GM21619 (cell line): ENCODE measurements around the gene LEMD1.
A peak's percentile ranks its signal among the peaks of the same experiment; 100 is the strongest.

Experiments
- ATAC-seq: cut with Tn5 transposase; IDR thresholded peaks from one replicate; pipeline ENCODE4 v1.9.1; 2021; ENCODE audit not compliant: unreplicated experiment

Gene LEMD1

GRCh38 chr1:205356440-205357139 is 65.3 kb downstream of the LEMD1 start, which contains the start of gene KLHDC8A:
TSS of gene KLHDC8A (minus strand) at chr1:205356922. CDS start at chr1:205343604, 13,318 bp downstream.
- no peak for ATAC-seq

DNA sequence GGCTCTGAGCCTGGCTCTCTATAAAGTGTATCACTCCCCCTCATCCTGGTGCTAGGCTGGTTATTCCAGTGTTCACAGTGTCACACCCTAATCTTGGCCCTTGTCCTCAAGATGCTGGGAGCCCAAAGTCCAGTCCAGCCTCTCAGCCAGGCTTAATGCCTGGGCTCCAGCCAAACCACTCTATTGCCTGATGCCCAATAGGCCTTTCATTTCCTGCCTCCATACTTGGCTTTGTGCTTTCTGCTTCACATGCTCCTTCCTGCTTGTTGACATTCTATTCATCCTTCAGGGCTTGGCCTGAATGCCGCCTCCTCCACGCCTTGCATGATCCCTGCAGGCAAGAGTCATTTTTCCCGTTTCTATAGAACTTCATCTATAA is 66.8 kb downstream of the LEMD1 start:
- no peak for ATAC-seq

DNA sequence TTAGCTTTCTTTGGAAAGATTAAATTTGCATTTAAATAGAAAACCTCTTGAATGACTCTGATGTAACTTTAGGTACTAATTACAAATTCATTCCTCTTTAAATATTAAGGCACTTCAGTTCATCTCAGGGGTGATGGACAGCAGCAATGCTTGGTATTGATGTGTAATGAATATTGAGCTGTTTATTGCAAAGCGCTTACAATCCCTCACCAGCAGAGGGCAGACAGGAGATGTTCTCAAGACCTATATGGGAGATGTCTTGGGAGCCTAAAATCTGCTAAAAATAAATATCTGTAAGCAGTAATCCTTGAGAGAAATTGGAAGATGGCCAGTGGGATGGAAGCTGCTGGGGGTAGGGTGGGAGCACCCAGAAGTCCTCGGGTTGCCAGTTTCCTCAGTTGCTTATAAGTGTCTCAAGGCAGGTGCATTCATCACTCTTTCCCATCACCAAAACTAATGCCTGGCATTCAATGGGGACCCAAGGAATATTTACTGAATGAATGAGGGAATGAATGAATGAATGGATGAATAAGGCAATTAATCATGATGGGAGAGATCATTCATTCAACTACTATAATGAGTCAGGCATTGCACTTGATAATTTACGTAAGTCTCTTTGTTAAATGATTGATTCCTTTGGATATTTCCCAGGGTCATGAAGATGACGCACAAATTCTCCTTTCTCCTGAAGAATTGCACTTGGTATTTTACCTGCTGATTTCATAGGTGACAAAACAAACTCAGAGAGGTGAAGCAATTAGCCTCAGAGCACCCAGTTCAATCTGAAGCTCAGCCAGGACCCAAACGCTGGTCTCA is 67.4 kb downstream of the LEMD1 start:
- no peak for ATAC-seq

- ATAC-seq = no peak
Observed at GRCh38 chr1:205353612-205354011, 68.2 kb downstream of the LEMD1 start.

- no peak for ATAC-seq
Observed at GRCh38 chr1:205353191-205353590, 68.7 kb downstream of the LEMD1 start.

DNA sequence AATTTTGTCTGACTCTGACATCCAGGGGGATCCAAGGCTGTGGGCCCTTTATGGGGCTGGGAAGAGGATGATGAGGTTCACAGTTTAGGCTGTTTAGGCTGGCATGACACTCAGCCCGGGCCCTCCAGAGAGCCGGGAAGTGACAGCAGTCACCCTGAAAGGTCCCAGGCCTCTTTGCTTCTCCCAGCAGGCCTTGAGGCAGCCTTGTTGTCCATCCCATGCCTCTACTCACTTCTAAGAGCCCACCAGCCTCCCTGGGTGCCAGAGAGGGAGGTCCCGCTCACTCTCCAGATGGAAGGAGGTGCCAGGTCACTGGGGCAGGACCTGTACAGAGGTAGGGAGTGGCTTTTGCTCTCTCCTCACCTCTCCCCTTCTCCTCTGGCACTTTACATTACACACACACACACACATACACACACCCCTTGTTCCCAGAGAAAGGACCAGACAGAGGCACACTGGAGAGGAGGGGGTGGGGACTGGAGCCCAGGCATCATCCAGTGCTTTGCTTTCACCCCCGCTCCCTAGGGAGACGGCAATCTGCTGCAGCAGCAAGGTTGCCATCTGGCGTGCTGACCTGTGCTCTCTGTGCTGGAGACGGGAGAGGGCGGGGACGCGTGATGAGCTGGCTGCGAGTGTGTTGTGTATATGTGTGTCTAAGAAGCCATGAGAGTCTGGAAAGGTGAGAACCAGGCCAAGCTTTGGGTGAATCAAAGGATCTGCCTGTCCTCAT is 69.7 kb downstream of the LEMD1 start:
- no peak for ATAC-seq

GRCh38 chr1:205350691-205351141 is 71.1 kb downstream of the LEMD1 start:
- ATAC-seq = no peak

DNA sequence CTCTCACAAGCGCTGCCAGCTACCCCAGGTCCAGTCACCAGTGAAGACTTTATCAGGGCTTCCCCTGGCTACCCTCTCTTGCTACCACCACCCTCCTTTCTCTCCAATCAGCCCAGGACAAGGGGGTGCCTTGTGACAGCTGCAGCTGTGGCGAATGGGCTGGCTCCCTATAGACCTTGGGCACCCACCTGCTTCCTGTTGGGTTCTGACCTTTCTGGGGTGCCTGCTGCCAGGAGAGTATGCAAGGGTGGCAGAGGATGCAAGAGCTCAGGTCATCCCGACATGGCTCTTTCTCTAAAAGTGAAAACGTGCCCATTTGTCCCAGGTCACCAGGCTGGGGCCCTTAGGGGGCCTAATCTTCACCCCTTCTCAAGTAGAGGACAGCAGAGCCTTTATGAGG is 71.7 kb downstream of the LEMD1 start:
- no peak for ATAC-seq

DNA sequence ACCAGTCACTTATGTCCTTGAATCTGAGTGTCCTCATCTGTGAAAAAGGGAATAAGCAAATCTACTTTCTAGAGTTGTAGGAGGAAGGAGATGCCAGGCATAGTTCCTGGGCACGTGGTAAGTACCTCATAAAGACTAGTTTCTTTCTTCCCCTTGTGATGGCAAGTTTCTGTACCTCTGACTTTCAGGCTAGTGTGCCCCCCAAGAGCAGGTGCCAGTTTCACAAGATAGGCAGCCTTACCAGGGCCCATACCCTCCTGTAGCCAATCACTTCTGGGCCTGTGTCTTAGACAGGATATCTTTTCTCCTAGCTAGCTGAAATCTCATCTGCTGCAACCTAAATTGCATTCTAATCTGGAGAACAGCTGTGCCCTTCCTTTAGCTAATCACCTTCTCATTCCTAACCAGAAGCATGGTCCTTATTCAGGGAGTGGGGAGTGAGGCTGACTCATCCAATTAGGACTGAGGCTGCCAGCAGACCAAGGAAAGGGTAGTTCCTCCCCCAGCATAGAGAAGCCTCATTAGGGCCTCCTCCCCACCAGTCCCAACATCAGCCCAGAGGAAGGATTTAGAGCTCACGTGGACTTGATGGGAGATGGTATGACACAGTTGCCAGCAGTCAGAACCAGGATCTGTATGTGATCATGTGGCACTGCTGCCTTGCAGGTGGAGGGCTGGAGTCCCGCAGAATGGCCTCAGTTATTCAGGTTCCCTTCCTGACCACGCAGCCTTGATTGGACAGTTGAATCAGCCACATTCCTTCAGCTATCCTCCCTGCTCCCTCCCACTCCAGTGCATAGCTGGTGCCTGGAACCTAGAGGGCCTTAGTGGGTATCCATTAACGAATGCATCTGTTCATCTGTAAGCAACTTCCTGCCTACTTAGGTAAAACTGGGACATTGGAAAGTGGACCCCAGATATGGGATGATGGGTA is 73.0 kb downstream of the LEMD1 start:
- ATAC-seq = no peak

- ATAC-seq = no peak
Observed at GRCh38 chr1:205346956-205347574, 74.8 kb downstream of the LEMD1 start.

DNA sequence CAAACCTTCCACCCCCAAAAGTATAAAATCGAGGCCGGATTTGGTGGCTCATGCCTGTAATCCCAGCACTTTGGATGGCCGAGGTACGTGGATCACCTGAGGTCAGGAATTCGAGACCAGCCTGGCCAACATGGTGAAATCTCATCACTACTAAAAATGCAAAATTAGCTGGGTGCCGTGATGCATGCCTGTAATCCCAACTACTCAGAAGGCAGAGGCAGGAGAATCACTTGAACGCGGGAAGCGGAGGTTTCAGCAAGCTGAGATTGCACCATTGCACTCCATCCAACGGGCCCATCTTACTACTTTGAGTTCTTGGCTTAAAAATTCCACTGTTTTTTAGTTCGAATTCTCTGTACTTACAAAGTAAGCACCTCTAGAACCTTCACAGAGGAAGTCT is 76.1 kb downstream of the LEMD1 start:
- no peak for ATAC-seq

DNA sequence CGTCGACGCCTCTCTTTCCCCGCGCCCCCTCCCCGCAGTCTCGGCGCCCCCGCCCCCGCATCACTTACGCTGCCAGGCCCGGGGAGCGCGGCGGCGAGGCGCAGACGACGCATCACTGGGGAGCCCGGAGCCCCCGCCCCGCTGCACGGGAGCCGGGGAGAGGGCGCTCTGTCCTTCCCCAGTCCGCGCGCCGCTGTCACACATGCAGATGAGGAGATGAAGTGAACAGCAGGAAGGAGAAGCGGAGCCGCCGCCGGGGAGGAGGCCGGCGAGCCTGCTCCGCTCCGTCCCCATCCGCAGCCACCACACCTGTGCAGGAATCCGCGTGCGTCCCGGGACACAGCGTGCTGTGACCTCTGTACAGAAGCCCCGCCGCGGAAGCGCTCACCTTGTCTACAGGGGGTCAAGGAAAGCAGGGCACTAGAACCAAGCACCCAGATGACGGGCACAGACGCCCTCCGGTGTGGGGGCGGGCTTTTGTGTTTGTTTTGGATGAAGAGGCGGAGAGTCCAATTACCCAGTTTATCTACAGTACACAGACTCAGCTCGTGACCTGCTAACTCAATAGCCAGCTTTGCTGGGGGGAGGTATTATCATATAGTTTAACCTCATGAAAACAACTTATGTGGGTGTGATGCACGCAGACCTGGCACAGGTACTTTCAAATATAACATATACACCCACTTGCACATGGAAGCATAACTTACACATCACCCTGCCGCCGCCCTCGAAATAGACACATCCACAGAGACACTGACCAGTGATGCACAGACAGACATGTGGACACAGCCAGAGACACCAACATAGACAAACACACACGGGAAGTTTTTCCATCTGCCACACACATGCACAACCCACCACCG is 77.6 kb downstream of the LEMD1 start:
- no peak for ATAC-seq

- ATAC-seq = no peak
Observed at GRCh38 chr1:205343431-205344065, 78.3 kb downstream of the LEMD1 start.

- no peak for ATAC-seq
Observed at GRCh38 chr1:205342986-205343385, 78.9 kb downstream of the LEMD1 start.

DNA sequence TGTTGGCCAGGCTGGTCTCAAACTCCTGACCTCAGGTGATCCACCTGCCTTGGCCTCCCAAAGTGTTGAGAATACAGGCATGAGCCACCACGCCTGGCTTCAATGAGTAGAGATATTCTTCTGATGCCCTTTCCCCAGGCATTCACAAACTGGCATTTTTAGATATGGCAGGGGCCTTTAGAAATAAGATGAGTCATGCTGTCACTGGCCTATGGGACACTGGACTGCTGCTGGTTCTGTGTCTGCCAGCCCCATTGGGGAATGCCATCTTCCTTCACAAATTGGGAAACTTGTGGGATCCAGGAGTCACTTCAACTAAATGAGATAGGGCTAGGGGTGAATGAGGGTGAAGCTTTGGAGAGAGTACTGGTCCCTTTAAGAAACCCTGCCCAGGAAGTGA is 81.2 kb downstream of the LEMD1 start:
- ATAC-seq = no peak

GRCh38 chr1:205339717-205340116 is 82.1 kb downstream of the LEMD1 start:
- ATAC-seq = peak; percentile 76

- ATAC-seq = no peak
Observed at GRCh38 chr1:205339197-205339702, 82.6 kb downstream of the LEMD1 start.

DNA sequence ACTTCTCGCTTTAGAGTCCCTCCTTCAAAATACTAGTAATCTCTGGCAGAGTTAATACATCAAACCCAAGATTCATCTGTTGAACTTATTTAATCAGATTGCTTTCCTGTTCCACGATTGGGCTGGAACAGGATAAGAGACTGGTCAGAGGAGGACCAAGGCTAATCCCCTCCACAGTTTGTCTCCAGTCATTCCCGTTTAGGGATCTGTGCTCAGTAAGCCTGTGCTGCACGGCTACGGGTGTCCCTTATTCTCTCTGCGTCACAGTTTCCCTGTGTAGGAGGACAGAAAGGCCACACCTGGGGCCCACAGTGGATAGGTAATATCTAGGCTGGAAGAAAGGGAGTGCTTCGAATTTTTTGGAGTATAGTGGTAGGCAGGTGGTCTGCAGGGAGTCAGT is 83.8 kb downstream of the LEMD1 start:
- no peak for ATAC-seq
